HG02642 (cell line): Measurements from ENCODE around the gene GPR3.

Experiments
- ATAC-seq: cut with Tn5 transposase; IDR thresholded peaks from one replicate; pipeline ENCODE4 v1.9.1; 2021; ENCODE audit warnings: mild to moderate bottlenecking; ENCODE audit not compliant: unreplicated experiment, poor library complexity

The GPR3 gene, protein sequence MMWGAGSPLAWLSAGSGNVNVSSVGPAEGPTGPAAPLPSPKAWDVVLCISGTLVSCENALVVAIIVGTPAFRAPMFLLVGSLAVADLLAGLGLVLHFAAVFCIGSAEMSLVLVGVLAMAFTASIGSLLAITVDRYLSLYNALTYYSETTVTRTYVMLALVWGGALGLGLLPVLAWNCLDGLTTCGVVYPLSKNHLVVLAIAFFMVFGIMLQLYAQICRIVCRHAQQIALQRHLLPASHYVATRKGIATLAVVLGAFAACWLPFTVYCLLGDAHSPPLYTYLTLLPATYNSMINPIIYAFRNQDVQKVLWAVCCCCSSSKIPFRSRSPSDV

DNA sequence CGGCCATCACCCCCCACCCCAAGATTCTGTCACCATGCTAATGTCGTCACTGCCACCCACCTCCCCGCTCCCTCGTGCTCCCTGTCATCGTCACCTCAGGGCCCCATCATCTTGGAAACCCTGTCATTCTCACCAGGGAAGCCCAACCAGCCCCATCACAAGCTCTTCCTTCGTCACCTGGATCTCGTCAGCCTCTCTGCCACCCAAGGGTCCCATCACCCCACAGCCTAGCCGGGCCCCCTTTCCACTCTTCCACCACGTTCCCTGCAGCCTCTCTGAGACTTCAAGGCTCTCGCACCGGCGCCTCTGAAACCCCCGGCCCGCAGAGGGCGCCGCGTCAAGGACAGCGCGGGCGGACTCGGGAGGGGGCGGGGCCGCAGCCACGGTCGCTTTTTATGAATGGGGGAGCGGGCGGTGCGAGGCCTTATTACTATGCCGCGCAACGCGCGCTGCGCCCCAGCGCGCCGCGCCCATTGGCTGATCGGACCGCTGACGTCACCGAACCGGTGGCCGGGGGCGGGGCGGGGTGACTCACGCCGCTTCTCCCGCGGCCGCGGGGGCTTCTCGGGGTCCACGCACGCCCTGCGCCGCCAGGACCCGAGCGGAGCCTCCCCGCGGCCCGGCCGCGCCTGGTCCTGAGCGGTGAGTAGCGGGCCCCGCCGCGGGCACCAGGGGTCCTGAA is at the start of gene GPR3:
GPR3 (plus strand) TSS at position 527 of the 682 bp plus-strand sequence. CDS start 1,177 bp downstream, outside the sequence.
- ATAC-seq: peak; percentile 73

DNA sequence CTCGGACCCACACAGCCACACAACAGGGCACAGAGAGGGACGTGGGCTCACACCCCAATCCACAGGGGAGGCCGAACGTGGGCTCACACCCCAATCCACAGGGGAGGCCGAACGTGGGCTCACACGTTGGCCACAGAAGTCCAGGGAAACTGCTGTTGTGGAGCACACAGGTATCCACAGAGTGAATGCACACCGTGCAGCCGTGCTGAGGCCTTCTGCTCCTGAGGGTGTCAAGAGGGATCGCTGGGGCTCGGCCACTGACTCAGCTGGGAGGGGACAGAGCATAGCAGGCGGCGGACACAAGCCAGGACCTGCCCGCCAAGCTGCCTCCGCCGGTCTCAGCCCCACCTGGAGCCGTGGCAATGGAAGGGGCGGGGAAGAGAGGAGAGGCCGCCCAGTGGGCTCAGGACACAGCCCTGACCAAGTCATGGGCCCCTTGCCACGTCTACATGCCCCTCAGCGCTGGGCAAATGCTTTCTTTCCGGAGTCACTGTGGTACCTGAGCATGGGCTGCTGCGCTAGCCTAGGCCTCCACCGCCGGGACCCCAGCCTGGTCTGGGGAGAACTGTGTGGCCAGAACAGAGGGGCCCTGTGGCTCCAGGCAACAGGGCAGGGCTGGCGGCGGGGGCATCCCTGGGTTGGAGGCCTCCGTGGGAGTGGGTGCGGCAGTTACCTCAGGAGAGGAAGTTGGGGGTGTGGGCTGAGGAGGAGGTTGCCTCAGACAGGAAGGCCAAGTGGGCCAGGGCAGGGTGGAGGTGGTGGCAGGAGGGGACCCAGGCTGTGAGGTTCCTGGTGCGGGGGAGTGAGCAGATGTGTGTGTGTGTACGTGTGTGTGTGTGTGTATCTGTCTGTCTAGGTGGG is 49.4 kb upstream of the GPR3 start:
- ATAC-seq: peak; percentile 35

DNA sequence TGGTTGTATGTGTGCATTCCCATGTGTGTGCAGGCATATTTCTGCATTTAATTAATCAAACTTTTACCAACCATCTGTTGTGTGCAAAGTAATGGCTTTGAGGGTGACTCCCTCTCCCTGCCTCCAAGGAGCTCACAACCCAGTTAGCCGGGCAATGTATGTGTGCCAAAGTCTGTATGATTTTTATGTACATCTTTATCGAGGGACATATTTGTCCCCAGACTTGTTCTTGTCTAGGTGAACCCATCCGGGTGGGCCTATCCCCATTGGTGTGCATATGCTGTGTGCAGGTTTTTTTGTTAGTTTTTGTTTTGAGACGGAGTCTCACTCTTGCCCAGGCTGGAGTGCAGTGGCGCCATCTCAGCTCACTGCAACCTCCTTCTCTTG is 48.8 kb upstream of the GPR3 start:
- no peak for ATAC-seq

DNA sequence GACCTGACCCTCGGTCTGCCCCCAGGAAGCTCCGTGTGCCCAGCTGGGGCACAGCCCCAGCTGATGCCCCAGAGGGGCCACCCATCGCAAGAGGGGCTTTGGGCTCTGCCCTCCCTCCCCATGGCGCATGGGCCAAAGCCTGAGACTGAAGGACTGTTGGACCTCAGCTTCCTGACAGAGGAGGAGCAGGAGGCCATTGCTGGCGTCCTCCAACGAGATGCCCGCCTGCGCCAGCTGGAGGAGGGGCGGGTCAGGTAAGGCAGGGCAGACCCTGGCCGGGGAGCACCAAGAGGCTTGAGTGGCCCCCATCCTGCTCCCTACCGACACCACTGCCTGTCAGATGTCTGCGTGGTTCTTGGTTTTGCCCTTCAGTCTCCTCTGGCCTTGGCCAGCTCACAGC is 47.1 kb upstream of the GPR3 start:
- ATAC-seq: no peak

DNA sequence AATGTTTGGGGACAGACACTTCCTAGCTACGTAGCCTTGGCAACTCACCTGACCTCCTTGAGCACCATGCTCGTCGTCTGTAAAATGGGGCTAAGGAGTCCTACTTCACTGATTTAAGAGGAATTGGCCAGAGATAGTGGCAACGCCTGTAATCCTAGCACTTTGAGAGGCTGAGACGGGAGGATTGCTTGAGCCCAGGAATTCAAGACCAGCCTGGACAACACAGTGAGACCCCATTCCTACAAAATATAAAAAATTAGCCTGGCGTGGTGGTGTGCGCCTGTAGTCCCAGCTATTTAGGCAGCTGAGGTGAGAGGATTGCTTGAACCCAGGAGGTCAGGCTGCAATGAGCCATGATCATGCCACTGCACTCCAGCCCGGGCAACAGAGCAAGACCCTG is 46.1 kb upstream of the GPR3 start:
- ATAC-seq: no peak

DNA sequence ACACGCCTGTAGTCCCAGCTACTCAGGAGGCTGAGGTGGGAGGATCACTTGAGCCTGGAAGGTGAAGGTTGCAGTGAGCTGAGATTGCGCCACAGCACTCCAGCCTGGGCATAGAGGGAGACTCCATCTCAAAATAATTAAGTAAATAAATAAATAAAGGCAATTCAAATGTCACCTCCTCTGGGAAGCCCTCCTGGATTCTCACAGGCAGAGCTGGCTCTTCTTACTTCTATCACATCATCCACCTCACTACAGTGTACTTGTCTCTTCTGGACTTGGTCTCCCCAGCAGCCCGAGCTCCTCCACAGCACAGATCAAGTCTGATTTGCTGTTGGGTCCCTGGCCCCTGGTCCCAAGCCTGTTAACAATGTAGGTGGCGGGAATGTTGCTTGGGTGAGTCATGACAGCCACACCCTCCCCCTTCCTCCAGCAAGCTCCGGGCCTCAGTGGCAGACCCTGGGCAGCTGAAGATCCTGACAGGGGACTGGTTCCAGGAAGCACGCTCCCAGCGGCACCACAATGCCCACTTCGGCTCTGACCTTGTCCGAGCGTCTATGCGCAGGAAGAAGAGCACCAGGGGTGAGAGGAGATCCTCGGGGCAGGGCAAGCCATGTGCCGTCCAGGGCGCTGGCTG is 45.3 kb upstream of the GPR3 start:
- no peak for ATAC-seq

DNA sequence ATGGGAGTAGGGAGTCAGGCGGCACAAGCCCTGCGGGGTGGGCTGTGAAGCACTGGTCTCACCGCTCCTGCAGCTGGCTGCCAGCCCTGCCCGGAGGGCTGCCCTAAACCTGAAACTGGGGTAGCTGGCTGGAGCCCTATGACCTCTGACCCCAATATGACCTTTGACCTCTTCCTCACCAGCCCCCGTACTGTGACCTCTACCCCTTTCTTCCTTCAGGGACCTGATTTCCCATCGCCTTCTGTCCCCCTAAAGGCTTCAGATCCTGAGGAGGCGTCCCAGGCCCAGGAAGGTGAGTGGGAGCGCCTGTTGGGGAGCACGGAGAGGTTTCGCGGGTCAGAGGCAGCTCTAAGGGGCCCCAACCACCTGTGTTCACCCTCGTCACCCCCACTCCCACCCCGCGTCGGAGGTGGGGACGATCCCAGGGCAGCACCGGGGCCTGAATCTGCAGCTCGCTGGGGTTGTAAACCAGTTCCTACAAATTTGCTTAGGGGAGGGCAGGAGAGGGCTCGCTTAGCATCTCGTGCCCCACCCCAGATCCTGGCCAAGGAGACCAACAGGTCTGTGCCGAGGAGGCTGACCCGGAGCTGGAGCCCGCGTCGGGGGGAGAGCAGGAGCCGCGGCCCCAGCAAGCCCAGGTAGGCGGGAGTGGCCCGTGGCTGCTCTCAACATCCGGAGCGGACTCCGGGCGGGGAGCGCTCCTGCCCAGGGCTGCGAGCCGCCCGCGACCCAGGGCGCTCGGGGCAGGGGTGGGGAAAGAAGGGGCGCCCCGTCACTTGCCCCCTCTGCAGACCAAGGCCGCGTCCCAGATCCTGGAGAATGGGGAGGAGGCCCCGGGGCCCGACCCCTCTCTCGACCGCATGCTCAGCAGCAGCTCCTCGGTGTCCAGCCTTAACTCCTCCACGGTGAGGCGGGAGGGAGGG is 43.3 kb upstream of the GPR3 start:
- no peak for ATAC-seq

DNA sequence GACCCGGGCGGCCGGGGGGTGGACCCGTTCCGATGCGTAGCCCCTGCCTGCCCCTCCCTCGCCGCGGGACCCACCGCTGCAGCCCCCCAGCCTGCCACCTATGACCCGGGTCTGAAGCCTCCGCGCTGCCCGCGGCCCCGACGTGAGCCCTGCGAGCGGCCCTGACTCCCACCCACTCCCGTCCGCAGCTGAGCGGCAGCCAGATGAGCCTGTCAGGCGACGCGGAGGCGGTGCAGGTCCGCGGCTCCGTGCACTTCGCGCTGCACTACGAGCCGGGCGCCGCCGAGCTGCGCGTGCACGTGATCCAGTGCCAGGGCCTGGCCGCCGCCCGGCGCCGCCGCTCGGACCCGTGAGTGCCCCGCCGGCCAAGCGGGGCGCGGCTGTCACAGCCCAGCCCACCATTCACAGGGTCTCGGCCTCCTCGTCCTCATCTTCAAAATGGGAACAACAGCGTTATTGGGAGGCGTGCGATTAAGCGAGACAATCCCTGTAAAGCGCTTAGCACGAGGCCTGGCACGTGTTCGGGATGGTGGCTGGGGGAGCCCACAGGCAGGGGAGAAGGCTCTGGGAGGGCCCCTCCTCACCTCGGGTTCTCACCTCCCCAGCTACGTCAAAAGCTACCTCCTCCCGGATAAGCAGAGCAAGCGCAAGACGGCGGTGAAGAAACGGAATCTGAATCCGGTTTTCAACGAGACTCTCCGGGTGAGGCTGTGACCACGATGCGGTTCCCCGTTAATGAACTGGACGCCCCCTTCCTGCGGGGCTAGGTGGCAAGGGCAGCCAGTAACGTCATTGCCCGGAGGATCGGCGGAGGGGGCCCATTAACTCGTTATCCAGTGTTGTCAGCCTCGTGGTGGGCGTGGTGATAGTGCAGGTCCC is 42.4 kb upstream of the GPR3 start:
- no peak for ATAC-seq

DNA sequence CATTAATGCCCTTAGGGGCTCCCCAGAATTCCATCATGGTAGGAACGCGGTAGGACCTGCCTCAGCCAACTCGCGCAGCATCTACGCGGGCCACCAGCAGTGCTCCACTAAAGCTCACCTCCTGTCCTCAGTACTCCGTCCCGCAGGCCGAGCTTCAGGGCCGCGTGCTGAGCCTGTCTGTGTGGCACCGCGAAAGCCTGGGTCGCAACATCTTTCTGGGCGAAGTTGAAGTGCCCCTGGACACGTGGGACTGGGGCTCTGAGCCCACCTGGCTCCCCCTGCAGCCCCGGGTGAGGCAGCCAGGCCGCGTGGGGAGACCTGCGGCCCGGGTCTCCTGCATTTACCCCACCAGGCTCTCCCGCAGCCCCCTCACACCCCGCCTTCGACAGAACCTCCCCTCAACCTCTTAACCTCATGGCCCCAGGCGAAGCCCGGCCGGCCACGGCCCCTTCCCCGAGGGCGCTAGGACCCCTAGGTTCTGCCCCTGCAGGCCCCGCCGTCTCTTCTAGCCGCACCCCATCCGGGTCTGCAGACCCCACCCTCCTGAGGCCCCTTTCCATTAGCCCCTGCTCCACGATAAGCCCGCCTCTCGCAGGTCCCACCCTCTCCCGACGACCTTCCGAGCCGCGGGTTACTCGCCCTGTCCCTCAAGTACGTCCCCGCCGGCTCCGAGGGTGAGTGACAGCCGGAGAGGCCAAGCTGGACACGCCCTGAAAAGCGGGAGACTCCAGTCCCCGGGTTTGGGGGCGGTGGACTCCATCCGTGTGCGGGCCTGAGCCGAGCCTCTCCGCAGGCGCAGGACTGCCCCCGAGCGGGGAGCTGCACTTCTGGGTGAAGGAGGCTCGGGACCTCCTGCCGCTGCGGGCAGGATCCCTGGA is 41.5 kb upstream of the GPR3 start:
- no peak for ATAC-seq

DNA sequence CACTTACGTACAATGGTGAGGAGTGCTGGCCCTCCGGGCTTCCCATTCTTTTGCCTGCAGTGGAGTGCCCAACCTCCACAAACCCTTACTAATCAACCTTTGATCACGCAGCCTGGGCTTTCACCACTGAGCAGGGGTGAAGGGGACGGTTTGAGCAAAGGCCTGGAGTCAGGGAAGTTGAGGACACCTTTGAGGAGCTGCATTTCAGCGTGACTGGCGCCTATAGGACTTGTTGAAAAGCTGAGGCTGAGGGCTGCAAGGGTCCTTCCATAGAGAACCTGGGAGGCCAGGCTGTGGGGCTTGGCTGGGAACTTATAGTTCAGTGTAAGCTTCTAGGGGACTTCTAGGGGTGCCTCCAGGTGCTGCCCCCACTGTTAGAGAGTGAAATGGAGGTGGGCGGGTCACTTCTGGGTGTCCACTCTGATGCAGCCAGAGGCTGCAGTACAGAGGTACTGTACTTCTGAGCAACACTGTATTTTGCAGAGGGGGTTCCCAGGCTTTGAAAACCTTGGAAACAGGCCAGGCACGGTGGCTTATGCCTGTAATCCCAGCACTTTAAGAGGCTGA is 40.8 kb upstream of the GPR3 start:
- no peak for ATAC-seq

DNA sequence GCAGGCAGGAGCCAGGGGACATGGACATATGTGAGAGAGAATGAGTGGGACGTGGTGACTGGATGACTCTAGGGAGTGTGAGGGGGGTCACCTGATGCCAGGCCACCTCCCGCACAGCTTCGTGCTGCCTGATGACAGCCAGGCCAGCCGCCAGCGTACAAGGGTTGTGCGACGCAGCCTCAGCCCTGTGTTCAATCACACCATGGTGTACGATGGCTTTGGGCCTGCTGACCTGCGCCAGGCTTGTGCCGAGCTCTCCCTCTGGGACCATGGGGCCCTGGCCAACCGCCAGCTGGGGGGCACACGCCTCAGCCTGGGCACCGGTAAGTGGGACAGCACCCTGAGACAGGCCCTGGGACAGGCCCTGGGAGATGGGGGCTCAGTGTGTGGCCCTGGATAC is 39.3 kb upstream of the GPR3 start:
- no peak for ATAC-seq

DNA sequence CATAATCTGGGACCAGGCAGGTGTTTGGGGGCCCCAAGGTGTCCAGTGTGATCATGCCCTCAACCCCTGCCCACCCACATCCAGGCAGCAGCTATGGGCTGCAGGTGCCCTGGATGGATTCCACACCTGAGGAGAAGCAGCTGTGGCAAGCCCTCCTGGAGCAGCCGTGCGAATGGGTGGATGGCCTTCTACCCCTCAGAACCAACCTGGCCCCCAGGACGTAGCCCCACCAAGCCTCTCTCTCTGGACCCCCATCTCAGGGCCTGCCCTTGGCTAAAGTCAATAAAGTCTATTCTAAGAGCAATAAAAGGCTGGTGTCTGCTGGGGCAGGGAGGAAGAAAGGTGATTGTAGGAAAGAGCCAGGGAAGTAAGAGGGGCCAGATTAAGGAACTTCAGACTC is 38.8 kb upstream of the GPR3 start:
- no peak for ATAC-seq

DNA sequence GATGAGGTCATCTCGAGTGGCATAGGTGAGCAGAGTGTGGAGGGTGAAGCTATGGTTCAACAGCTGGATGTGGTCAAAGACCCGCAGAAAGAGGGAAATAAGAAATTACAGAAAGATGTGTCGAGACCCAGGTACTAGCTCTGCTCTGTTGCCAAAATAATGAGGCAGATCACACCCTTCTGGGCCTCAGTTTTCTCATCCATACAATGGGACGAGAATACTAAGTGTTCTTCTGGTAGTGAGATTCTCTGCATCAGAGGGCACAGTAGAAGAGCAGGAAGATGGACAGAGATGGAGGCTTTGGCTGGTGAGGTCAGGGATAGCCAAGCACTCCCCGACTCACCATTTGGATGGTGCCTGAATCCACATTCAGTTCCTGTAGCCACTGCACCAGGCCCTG is 36.7 kb upstream of the GPR3 start:
- ATAC-seq: no peak

DNA sequence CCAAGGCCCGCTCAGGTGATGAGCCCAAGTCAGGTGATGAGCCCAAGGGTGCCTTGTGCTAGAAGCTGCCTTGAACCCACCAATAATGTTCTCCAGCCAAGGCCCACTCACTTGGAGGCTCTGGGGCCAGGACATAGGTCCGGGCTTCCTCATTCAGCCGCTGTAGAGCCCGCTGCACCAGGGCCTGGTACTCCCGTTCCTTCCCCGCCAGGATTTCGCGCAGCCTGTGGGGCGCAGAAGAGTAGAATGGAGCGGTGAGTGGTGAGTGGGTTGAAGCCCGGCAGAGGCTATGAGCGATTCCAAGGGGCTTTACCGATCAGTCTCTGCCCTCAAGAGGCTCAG is 36.2 kb upstream of the GPR3 start:
- no peak for ATAC-seq

DNA sequence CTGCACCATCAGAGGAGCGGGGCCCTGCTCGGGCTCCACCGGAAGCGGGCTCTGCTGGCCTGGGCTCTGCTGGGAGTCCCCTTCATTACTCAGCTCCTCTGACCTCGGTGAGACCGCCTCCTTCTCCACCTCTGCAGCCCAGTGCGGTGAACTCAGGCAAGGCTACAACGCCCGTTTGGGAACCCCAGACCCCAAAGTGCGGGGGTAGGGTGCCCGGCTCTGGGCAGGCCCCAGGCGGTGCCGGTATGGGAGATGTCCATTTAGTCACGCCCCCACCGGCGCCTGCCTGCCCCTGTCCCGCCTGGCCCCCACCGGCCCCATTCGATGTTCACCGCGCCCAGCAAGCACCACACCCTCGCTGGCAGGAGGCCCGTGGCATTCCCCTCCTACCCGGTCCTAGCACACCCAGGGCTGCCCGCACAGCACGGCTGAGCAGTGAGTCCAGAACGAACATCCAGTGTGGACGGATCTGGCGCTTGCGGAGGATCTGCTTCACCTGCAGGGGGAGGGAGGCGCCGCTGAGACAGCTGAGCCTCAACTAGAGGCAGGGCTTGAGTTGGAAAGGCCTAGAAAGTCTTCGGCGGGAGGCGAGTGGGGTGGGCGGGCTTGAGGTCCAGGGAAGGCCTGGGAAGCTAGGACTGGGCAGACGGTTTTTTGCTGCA is 35.7 kb upstream of the GPR3 start:
- ATAC-seq: no peak

DNA sequence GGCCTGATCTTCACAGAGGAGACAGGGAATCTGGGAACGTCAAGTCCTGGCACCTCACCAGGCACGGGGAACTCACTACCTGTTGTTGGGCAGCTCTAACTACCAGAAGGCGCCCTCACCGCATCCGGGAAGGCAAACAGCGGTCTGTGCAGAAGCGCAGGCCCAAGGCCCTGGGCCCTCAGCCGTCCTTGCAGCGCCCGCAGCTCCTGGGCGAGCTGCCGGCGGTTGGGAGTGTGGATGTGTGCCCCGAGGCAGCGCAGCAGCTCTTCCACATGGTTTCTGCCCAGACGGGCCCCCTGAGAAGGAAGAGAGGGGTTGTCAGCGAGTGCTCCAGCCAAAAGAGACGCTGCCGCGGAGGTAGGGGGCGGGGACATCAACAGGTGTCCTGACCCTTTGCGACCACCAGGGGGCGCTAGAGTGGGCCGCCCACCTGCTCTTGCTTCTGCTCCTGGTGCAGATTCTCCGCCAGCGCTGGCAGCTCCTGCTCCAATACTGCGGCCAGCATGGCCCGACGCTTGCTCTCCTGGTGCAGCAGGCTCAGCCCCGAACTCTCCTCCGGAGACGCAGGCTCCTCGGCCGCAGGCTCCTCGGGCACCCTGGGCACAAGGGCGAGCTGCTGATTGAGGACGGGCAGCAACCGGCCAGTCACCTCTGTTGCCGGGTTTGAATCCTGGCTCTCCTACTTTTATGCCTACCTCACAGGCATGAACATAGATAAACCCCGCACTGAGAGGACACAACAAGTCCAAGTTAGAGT is 35.0 kb upstream of the GPR3 start:
- peak; percentile 65 for ATAC-seq
